ENCODE data around the gene THNSL1. TPM values are rescaled to one million over a fixed set of nuclear protein-coding genes. Genes with fewer than 3 reads are reported as not detected.

The THNSL1 gene
- total RNA-seq, 1 experiment from 2014 or later = 5.5 TPM

DNA sequence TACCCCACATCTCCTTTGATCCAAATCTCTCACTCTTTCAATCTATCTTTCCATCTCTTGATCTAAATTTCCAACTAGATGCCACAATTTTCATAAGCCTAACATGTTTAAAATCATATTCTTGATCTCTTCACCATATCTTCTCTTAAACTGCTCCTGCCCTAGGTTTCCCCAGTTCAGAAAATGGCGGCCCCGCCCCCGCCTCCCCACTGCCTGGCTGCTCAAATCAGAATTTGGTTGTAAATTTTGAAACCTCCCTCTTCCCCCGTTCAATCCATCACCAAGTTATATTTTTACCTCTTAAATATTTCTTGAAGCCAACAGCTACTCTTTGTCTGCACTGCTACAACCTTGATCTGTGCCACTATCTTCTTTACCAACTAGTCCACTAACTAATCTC, 36.7 kb upstream of the THNSL1 start (continued):
- TF ChIP-seq, protein P1, sequence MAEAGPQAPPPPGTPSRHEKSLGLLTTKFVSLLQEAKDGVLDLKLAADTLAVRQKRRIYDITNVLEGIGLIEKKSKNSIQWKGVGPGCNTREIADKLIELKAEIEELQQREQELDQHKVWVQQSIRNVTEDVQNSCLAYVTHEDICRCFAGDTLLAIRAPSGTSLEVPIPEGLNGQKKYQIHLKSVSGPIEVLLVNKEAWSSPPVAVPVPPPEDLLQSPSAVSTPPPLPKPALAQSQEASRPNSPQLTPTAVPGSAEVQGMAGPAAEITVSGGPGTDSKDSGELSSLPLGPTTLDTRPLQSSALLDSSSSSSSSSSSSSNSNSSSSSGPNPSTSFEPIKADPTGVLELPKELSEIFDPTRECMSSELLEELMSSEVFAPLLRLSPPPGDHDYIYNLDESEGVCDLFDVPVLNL (CRISPR knock-in tag; IDR thresholded peaks at IDR 0.05; ENCODE audit: borderline replicate concordance, low read depth) = no peak
- TF ChIP-seq ZNF219 (CRISPR knock-in tag; IDR thresholded peaks at IDR 0.05; ENCODE audit: borderline replicate concordance) (no peak), ZNF232 (CRISPR knock-in tag; IDR thresholded peaks at IDR 0.05) (no peak), CBFB (CRISPR knock-in tag; IDR thresholded peaks at IDR 0.05; ENCODE audit: low read depth) (no peak), NR1H2 (CRISPR knock-in tag; IDR thresholded peaks at IDR 0.05) (no peak), EMX1 (CRISPR knock-in tag; IDR thresholded peaks at IDR 0.05) (no peak), NFATC4 (CRISPR knock-in tag; IDR thresholded peaks at IDR 0.05) (no peak), FOXJ3 (CRISPR knock-in tag; IDR thresholded peaks at IDR 0.05; ENCODE audit: borderline replicate concordance) (no peak)
- TF ChIP-seq, protein P2, sequence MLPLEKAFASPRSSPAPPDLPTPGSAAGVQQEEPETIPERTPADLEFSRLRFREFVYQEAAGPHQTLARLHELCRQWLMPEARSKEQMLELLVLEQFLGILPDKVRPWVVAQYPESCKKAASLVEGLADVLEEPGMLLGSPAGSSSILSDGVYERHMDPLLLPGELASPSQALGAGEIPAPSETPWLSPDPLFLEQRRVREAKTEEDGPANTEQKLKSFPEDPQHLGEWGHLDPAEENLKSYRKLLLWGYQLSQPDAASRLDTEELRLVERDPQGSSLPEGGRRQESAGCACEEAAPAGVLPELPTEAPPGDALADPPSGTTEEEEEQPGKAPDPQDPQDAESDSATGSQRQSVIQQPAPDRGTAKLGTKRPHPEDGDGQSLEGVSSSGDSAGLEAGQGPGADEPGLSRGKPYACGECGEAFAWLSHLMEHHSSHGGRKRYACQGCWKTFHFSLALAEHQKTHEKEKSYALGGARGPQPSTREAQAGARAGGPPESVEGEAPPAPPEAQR (CRISPR knock-in tag; IDR thresholded peaks at IDR 0.05) = no peak

DNA sequence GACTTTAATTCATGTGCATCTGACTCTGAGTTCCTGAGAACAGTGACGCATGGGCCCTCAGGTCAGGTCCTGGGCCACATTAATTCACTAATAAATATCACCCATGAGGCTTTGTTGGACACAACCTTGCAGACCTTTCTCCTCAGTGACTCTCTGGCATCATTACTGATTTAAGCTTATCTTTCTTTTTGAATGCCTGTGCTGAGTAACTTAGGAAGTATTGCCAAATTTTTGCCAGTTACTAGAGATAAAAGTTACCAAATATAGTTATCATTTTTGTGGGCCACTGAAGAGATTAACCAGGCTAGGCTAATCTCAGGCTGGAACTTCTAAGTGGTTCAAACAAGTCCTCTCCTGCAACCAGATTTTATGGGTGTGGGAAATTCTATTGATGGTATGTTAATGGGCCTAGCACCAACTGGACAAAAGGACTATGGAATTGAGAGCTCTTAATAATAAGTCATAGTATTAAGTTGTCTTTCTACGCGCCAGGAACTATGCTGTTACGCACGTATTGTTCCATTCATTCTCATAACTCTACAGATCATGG, 35.2 kb upstream of the THNSL1 start:
- CTCF ChIA-PET = no interaction called here

DNA sequence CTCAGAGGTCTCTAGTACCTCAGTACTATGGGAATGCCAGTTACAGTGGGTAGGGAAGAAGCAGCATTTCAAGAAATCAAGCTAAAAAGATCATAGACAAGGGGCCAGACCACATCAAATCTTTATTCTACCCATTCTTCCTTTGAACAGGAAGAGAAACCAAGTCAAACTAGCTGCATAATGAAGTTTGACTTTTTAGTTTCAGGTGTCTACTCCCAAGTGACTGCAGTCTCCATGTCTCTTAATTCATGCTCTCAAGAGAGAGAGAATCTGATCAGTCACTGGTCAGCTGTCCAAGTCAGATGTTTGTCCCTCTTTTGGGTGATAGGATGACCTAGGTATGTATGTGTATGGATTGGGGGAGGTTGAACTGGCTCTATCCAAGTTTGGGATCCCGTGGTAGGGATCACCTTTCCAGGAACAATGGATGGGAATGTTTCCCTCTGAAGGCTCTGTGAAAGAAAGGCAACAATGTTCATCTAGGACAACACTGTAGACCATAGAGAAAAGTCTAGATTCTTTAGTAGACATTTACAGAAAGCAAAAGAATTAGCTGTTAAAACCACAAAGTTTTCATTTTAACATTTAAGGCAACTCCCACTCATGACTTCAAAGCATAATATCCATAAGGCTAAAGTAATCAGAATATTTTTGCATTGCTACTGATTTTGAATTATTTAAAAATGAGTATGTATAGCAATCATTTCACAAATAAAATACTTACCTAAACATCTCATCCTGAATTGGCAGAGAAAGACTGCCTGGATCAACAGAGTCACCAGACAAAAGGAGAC, 33.9 kb upstream of the THNSL1 start:
- ATAC-seq = no peak
- no peak for DNase-seq (ENCODE audit: low spot score)
- no peak overlapping the region for H3K4me3 Mint-ChIP-seq
- H3K36me3 Mint-ChIP-seq = no peaks in the 10 kb centered on the region
- peaks cover 5% of the 10 kb centered on the region; the same call in 1 of the 2 replicates for H3K4me1 Mint-ChIP-seq
- no peak overlapping the region for H3K27ac Mint-ChIP-seq
- POLR2A ChIA-PET = no interaction called here
- CTCF ChIA-PET = no interaction called here
- H3K9me3 Mint-ChIP-seq = peaks cover 6% of the 10 kb centered on the region
- H3K27me3 Mint-ChIP-seq (ENCODE audit: low read depth) = no peaks in the 10 kb centered on the region; the same call in 1 of the 2 replicates
- no peak for TF ChIP-seq SMAD4 (CRISPR knock-in tag; IDR thresholded peaks at IDR 0.05)
- TF ChIP-seq, protein P3, sequence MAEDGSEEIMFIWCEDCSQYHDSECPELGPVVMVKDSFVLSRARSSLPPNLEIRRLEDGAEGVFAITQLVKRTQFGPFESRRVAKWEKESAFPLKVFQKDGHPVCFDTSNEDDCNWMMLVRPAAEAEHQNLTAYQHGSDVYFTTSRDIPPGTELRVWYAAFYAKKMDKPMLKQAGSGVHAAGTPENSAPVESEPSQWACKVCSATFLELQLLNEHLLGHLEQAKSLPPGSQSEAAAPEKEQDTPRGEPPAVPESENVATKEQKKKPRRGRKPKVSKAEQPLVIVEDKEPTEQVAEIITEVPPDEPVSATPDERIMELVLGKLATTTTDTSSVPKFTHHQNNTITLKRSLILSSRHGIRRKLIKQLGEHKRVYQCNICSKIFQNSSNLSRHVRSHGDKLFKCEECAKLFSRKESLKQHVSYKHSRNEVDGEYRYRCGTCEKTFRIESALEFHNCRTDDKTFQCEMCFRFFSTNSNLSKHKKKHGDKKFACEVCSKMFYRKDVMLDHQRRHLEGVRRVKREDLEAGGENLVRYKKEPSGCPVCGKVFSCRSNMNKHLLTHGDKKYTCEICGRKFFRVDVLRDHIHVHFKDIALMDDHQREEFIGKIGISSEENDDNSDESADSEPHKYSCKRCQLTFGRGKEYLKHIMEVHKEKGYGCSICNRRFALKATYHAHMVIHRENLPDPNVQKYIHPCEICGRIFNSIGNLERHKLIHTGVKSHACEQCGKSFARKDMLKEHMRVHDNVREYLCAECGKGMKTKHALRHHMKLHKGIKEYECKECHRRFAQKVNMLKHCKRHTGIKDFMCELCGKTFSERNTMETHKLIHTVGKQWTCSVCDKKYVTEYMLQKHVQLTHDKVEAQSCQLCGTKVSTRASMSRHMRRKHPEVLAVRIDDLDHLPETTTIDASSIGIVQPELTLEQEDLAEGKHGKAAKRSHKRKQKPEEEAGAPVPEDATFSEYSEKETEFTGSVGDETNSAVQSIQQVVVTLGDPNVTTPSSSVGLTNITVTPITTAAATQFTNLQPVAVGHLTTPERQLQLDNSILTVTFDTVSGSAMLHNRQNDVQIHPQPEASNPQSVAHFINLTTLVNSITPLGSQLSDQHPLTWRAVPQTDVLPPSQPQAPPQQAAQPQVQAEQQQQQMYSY (CRISPR knock-in tag; IDR thresholded peaks at IDR 0.05) = no peak
- TF ChIP-seq ZNF121 (CRISPR knock-in tag; IDR thresholded peaks at IDR 0.05) = no peak
- TF ChIP-seq, protein P4, sequence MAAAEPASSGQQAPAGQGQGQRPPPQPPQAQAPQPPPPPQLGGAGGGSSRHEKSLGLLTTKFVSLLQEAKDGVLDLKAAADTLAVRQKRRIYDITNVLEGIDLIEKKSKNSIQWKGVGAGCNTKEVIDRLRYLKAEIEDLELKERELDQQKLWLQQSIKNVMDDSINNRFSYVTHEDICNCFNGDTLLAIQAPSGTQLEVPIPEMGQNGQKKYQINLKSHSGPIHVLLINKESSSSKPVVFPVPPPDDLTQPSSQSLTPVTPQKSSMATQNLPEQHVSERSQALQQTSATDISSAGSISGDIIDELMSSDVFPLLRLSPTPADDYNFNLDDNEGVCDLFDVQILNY (CRISPR knock-in tag; IDR thresholded peaks at IDR 0.05) = no peak
- TF ChIP-seq, protein P5, sequence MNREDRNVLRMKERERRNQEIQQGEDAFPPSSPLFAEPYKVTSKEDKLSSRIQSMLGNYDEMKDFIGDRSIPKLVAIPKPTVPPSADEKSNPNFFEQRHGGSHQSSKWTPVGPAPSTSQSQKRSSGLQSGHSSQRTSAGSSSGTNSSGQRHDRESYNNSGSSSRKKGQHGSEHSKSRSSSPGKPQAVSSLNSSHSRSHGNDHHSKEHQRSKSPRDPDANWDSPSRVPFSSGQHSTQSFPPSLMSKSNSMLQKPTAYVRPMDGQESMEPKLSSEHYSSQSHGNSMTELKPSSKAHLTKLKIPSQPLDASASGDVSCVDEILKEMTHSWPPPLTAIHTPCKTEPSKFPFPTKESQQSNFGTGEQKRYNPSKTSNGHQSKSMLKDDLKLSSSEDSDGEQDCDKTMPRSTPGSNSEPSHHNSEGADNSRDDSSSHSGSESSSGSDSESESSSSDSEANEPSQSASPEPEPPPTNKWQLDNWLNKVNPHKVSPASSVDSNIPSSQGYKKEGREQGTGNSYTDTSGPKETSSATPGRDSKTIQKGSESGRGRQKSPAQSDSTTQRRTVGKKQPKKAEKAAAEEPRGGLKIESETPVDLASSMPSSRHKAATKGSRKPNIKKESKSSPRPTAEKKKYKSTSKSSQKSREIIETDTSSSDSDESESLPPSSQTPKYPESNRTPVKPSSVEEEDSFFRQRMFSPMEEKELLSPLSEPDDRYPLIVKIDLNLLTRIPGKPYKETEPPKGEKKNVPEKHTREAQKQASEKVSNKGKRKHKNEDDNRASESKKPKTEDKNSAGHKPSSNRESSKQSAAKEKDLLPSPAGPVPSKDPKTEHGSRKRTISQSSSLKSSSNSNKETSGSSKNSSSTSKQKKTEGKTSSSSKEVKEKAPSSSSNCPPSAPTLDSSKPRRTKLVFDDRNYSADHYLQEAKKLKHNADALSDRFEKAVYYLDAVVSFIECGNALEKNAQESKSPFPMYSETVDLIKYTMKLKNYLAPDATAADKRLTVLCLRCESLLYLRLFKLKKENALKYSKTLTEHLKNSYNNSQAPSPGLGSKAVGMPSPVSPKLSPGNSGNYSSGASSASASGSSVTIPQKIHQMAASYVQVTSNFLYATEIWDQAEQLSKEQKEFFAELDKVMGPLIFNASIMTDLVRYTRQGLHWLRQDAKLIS (CRISPR knock-in tag; IDR thresholded peaks at IDR 0.05; ENCODE audit: borderline replicate concordance) = no peak
- TF ChIP-seq CREM (CRISPR knock-in tag; IDR thresholded peaks at IDR 0.05) = no peak

More for the DNA sequence above, 35.2 kb upstream of the THNSL1 start:
- no peak for DNase-seq (ENCODE audit: low spot score)
- Mint-ChIP-seq H3K9me3 (peaks cover 6% of the 10 kb centered on the region), H3K4me3 (no peak overlapping the region), H3K27me3 (ENCODE audit: low read depth) (no peaks in the 10 kb centered on the region; the same call in 1 of the 2 replicates), H3K36me3 (no peaks in the 10 kb centered on the region), H3K27ac (no peak overlapping the region), H3K4me1 (peaks cover 5% of the 10 kb centered on the region; the same call in 1 of the 2 replicates)
- POLR2A ChIA-PET = no interaction called here
- TF ChIP-seq, protein P6, sequence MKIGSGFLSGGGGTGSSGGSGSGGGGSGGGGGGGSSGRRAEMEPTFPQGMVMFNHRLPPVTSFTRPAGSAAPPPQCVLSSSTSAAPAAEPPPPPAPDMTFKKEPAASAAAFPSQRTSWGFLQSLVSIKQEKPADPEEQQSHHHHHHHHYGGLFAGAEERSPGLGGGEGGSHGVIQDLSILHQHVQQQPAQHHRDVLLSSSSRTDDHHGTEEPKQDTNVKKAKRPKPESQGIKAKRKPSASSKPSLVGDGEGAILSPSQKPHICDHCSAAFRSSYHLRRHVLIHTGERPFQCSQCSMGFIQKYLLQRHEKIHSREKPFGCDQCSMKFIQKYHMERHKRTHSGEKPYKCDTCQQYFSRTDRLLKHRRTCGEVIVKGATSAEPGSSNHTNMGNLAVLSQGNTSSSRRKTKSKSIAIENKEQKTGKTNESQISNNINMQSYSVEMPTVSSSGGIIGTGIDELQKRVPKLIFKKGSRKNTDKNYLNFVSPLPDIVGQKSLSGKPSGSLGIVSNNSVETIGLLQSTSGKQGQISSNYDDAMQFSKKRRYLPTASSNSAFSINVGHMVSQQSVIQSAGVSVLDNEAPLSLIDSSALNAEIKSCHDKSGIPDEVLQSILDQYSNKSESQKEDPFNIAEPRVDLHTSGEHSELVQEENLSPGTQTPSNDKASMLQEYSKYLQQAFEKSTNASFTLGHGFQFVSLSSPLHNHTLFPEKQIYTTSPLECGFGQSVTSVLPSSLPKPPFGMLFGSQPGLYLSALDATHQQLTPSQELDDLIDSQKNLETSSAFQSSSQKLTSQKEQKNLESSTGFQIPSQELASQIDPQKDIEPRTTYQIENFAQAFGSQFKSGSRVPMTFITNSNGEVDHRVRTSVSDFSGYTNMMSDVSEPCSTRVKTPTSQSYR (CRISPR knock-in tag; IDR thresholded peaks at IDR 0.05) = no peak
- no peak for ATAC-seq

All from WTC11 (cell line).